Right lobe of liver (tissue), 4 donors: ENCODE results near the gene BCCIP.

Source experiments
- CTCF ChIP-seq, 4 donors: fragments of 200-600 bp in 3 of 4; fragments of 450-650 bp in 1 of 4; IDR thresholded peaks; one replicate each; pipeline versions ENCODE4 v1.5.1 to v1.8.0; 2016 to 2022; ENCODE audit warnings: antibody characterized with exemption in 4 of 4, mild to moderate bottlenecking in 2 of 4
- POLR2A ChIP-seq: fragments of 450-650 bp; IDR thresholded peaks from one replicate; pipeline ENCODE4 v1.6.1; 2017; ENCODE audit warnings: antibody characterized with exemption, mild to moderate bottlenecking
- donor health status: DM: no; HTN: no; CAD: no.
- donor health status: DM: no; HTN: no; CAD: no.
- donor health status: DM: no; HTN: yes; CAD: no.

DNA sequence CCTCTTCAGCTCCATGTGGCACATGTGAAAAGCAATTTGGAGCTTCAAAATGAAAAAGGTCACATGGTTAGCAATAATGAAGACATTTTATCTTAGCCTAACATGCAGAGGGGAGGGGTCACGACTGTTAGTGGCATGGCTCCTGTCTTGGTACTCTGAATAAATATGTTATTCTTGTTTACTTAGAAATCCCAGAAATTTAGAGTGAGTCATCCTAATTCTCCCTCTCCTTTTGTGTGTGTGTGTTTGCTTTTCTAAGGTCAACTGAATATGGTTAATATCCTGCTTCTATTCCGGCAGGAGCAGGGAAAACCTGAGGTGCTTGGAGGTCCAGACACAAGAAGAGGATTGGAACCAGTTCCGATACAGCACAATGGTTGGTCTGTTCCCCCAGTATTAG lies 17.6 kb downstream of the BCCIP start:
- TF ChIP-seq CTCF (IDR thresholded peaks at IDR 0.05): no peak
- TF ChIP-seq POLR2A: no peak
